Glomerular visceral epithelial cell (primary cell): Measurements from ENCODE around the gene INPP4B.
A peak's percentile ranks its signal among the peaks of the same experiment; 100 is the strongest.

ENCODE experiments used
- DNase-seq: peaks from one replicate; pipeline ENCODE4 v3.0.0-alpha.2; 2016; ENCODE audit errors: extremely low spot score

INPP4B gene

GRCh38 chr4:142582340-142582739 lies 263.8 kb downstream of the INPP4B start:
- no peak for DNase-seq

- DNase-seq, result no peak
These were observed 264.2 kb downstream of the INPP4B start for GRCh38 chr4:142581881-142582280.

GRCh38 chr4:142579443-142579842 lies 266.7 kb downstream of the INPP4B start:
- DNase-seq, result no peak

GRCh38 chr4:142574306-142574705 lies 271.8 kb downstream of the INPP4B start:
- no peak for DNase-seq

- no peak for DNase-seq
These were observed 274.0 kb downstream of the INPP4B start for GRCh38 chr4:142572071-142572470.

GRCh38 chr4:142567620-142568451 lies 278.3 kb downstream of the INPP4B start:
- DNase-seq, result no peak

GRCh38 chr4:142567199-142567598 lies 278.9 kb downstream of the INPP4B start:
- no peak for DNase-seq

GRCh38 chr4:142566777-142567176 lies 279.3 kb downstream of the INPP4B start:
- DNase-seq, result no peak

GRCh38 chr4:142566243-142566642 lies 279.9 kb downstream of the INPP4B start:
- no peak for DNase-seq

- DNase-seq, result no peak
These were observed 280.3 kb downstream of the INPP4B start for GRCh38 chr4:142565771-142566170.

GRCh38 chr4:142563682-142564291 lies 282.3 kb downstream of the INPP4B start:
- peak; percentile 90 for DNase-seq

- DNase-seq, result no peak
These were observed 286.1 kb downstream of the INPP4B start for GRCh38 chr4:142559986-142560385.

GRCh38 chr4:142558851-142559250 lies 287.2 kb downstream of the INPP4B start:
- DNase-seq, result peak; percentile 23

- no peak for DNase-seq
These were observed 288.8 kb downstream of the INPP4B start for GRCh38 chr4:142557239-142557801.

- no peak for DNase-seq
These were observed 289.4 kb downstream of the INPP4B start for GRCh38 chr4:142556570-142557238.

- no peak for DNase-seq
These were observed 290.1 kb downstream of the INPP4B start for GRCh38 chr4:142556048-142556447.

GRCh38 chr4:142554412-142554811 lies 291.7 kb downstream of the INPP4B start:
- no peak for DNase-seq

GRCh38 chr4:142551517-142552305 lies 294.4 kb downstream of the INPP4B start:
- DNase-seq, result no peak

GRCh38 chr4:142550965-142551364 lies 295.1 kb downstream of the INPP4B start:
- no peak for DNase-seq

GRCh38 chr4:142549726-142550463 lies 296.2 kb downstream of the INPP4B start:
- peak; percentile 90 for DNase-seq

GRCh38 chr4:142549248-142549647 lies 296.9 kb downstream of the INPP4B start:
- no peak for DNase-seq
